ENCODE data around the gene LAP3. TPM values are rescaled to one million over a fixed set of nuclear protein-coding genes. Genes with fewer than 3 reads are reported as not detected.

Gene LAP3
- total RNA-seq, 1 experiment from 2014 or later, result 177 TPM

Other genes with a start within 250 kb of the LAP3 start
- gene QDPR, start 65.1 kb upstream of the LAP3 start, total RNA-seq (2014; rRNA removed; shearing (Covaris generic)), result 25.2 and 25.8 TPM in 2 replicates
- not detected in 2 replicates for gene CLRN2, start 62.0 kb upstream of the LAP3 start, total RNA-seq (2014; rRNA removed; shearing (Covaris generic))
- 19.7 and 22.7 TPM in 2 replicates for gene MED28, start 37.4 kb downstream of the LAP3 start, total RNA-seq (2014; rRNA removed; shearing (Covaris generic))
- gene FAM184B, start 204.4 kb downstream of the LAP3 start, total RNA-seq (2014; rRNA removed; shearing (Covaris generic)), result 0.08 TPM in 1 of 2 replicates, not detected in the other
- 15.6 and 25.7 TPM in 2 replicates for gene DCAF16, start 233.6 kb downstream of the LAP3 start, total RNA-seq (2014; rRNA removed; shearing (Covaris generic))
- gene NCAPG, start 233.8 kb downstream of the LAP3 start, total RNA-seq (2014; rRNA removed; shearing (Covaris generic)), result 42.6 and 48.4 TPM in 2 replicates